Subcutaneous abdominal adipose tissue (tissue), 5 donors: ENCODE results near the gene THADA.
"Not testable (repeated sequence)": the region's sequence is repeated elsewhere in the genome, so short reads cannot be mapped to it uniquely, and the experiment has no call there.

Experiments
- H3K27ac ChIP-seq: one replicate; pipeline ENCODE4 v1.7.0; 2013; ENCODE audit warnings: low read depth, mild to moderate bottlenecking, inconsistent platforms, low read length, moderate library complexity
- H3K27me3 ChIP-seq, 5 donors: one replicate each; pipeline ENCODE4 v1.7.0; 2013; ENCODE audit warnings: low read length in 5 of 5, inconsistent platforms in 1 of 5; ENCODE audit not compliant: control insufficient read depth in 5 of 5, insufficient read depth in 4 of 5
- H3K36me3 ChIP-seq, 5 donors: one replicate each; pipeline ENCODE4 v1.7.0; 2013; ENCODE audit warnings: low read length in 5 of 5; ENCODE audit not compliant: control insufficient read depth in 5 of 5, insufficient read depth in 5 of 5
- H3K4me1 ChIP-seq, 5 donors: one replicate each; pipeline ENCODE4 v1.7.0; 2013; ENCODE audit warnings: low read length in 5 of 5, mild to moderate bottlenecking in 3 of 5, moderate library complexity in 1 of 5; ENCODE audit not compliant: control insufficient read depth in 5 of 5, insufficient read depth in 5 of 5
- H3K4me3 ChIP-seq, 5 donors: one replicate each; pipeline ENCODE4 v1.7.0; 2013; ENCODE audit warnings: low read length in 5 of 5, low read depth in 1 of 5
- H3K9ac ChIP-seq, 5 donors: one replicate each; pipeline ENCODE4 v1.7.0; 2013; ENCODE audit warnings: low read length in 5 of 5, mild to moderate bottlenecking in 4 of 5, moderate library complexity in 3 of 5
- H3K9me3 ChIP-seq, 5 donors: one replicate each; pipeline ENCODE4 v1.7.0; 2013; ENCODE audit warnings: low read length in 5 of 5; ENCODE audit not compliant: control insufficient read depth in 5 of 5
- donor health status: healthy.
- donor health status: healthy.
- donor health status: healthy.
- donor health status: healthy.
- donor health status: healthy.

Gene THADA

GRCh38 chr2:43402452-43402937 lies 193.3 kb downstream of the THADA start:
- Histone ChIP-seq H3K27me3 (no peaks in the 10 kb centered on the region), H3K4me1 (peaks cover 0 to 16% (median 5%) of the 10 kb centered on the region in 5 donors), H3K9ac (no peak overlapping the region), H3K27ac (no peak overlapping the region), H3K4me3 (no peak overlapping the region), H3K36me3 (peaks cover 0 to 3% (median 0%) of the 10 kb centered on the region in 5 donors), H3K9me3 (no peaks in the 10 kb centered on the region)

- Histone ChIP-seq H3K4me1 (peaks cover 0 to 16% (median 5%) of the 10 kb centered on the region in 5 donors), H3K9ac (no peak overlapping the region), H3K36me3 (peaks cover 0 to 4% (median 2%) of the 10 kb centered on the region in 5 donors), H3K27ac (no peak overlapping the region), H3K9me3 (no peaks in the 10 kb centered on the region), H3K4me3 (no peak overlapping the region), H3K27me3 (no peaks in the 10 kb centered on the region)
These were observed 193.8 kb downstream of the THADA start for GRCh38 chr2:43402002-43402401.

GRCh38 chr2:43400508-43400907 lies 195.3 kb downstream of the THADA start:
- no peak overlapping the region for H3K4me3 ChIP-seq
- H3K4me1 ChIP-seq: peaks cover 0 to 11% (median 5%) of the 10 kb centered on the region in 5 donors
- H3K9me3 ChIP-seq: no peaks in the 10 kb centered on the region
- no peaks in the 10 kb centered on the region for H3K27me3 ChIP-seq
- peaks cover 0 to 4% (median 2%) of the 10 kb centered on the region in 5 donors for H3K36me3 ChIP-seq
- no peak overlapping the region for H3K9ac ChIP-seq
- H3K27ac ChIP-seq: no peak overlapping the region

- H3K27ac ChIP-seq: peak overlapping the region; percentile 17
- H3K27me3 ChIP-seq: no peaks in the 10 kb centered on the region
- H3K9ac ChIP-seq: no peak overlapping the region
- no peak overlapping the region for H3K4me3 ChIP-seq
- peaks cover 0 to 11% (median 5%) of the 10 kb centered on the region in 5 donors for H3K4me1 ChIP-seq
- H3K9me3 ChIP-seq: no peaks in the 10 kb centered on the region
- peaks cover 0 to 4% (median 3%) of the 10 kb centered on the region in 5 donors for H3K36me3 ChIP-seq
These were observed 196.1 kb downstream of the THADA start for GRCh38 chr2:43399515-43400264.

- Histone ChIP-seq H3K36me3 (peaks cover 0 to 4% (median 3%) of the 10 kb centered on the region in 5 donors), H3K4me1 (peaks cover 0 to 11% (median 5%) of the 10 kb centered on the region in 5 donors), H3K4me3 (no peak overlapping the region), H3K9ac (no peak overlapping the region), H3K27ac (no peak overlapping the region), H3K9me3 (no peaks in the 10 kb centered on the region), H3K27me3 (no peaks in the 10 kb centered on the region)
These were observed 196.7 kb downstream of the THADA start for GRCh38 chr2:43399098-43399497.

GRCh38 chr2:43397821-43398220 lies 198.0 kb downstream of the THADA start:
- Histone ChIP-seq H3K27ac (no peak overlapping the region), H3K27me3 (no peaks in the 10 kb centered on the region), H3K9me3 (no peaks in the 10 kb centered on the region), H3K4me3 (no peak overlapping the region), H3K36me3 (peaks cover 0 to 4% (median 3%) of the 10 kb centered on the region in 5 donors), H3K9ac (no peak overlapping the region), H3K4me1 (peaks cover 0 to 12% (median 5%) of the 10 kb centered on the region in 5 donors)

GRCh38 chr2:43397411-43397810 lies 198.4 kb downstream of the THADA start:
- Histone ChIP-seq H3K27me3 (no peaks in the 10 kb centered on the region), H3K9me3 (no peaks in the 10 kb centered on the region), H3K27ac (no peak overlapping the region), H3K4me1 (peaks cover 3 to 16% (median 5%) of the 10 kb centered on the region in 5 donors), H3K4me3 (no peak overlapping the region), H3K9ac (no peak overlapping the region), H3K36me3 (peaks cover 0 to 4% (median 3%) of the 10 kb centered on the region in 5 donors)

- H3K9me3 ChIP-seq, H3K27me3 ChIP-seq, H3K27ac ChIP-seq, H3K4me3 ChIP-seq, H3K9ac ChIP-seq, H3K36me3 ChIP-seq: not testable (repeated sequence)
- H3K4me1 ChIP-seq: peaks cover 3 to 18% (median 8%) of the 10 kb centered on the region in 5 donors
These were observed 199.5 kb downstream of the THADA start for GRCh38 chr2:43396344-43396743.

GRCh38 chr2:43393918-43394317 lies 201.9 kb downstream of the THADA start:
- no peak overlapping the region for H3K27ac ChIP-seq
- H3K4me1 ChIP-seq: peaks cover 2 to 17% (median 4%) of the 10 kb centered on the region in 5 donors
- H3K9ac ChIP-seq: no peak overlapping the region
- H3K9me3 ChIP-seq: no peaks in the 10 kb centered on the region
- peaks cover 0 to 4% (median 3%) of the 10 kb centered on the region in 5 donors for H3K36me3 ChIP-seq
- H3K27me3 ChIP-seq: no peaks in the 10 kb centered on the region
- H3K4me3 ChIP-seq: no peak overlapping the region

- H3K9ac ChIP-seq: no peak overlapping the region
- H3K4me1 ChIP-seq: peaks cover 3 to 25% (median 9%) of the 10 kb centered on the region in 5 donors
- H3K27me3 ChIP-seq: no peaks in the 10 kb centered on the region
- peak overlapping the region; percentile 52 for H3K27ac ChIP-seq
- no peak overlapping the region for H3K4me3 ChIP-seq
- no peaks in the 10 kb centered on the region for H3K9me3 ChIP-seq
- peaks cover 0 to 3% (median 0%) of the 10 kb centered on the region in 5 donors for H3K36me3 ChIP-seq
These were observed 204.0 kb downstream of the THADA start for GRCh38 chr2:43391878-43392215.
